ENCODE measurements around the gene DHRS4L2.
"Not testable (repeated sequence)": the region's sequence is repeated elsewhere in the genome, so short reads cannot be mapped to it uniquely, and the experiment has no call there.

DHRS4L2 gene

GRCh38 chr14:23988607-23989363, at the start of gene DHRS4L2:
DHRS4L2 (plus strand) TSS chr14:23988929; CDS start chr14:23988948, 19 bp downstream.
- peak; percentile 88 for DNase-seq (ENCODE audit: low spot score)

- no peak for DNase-seq (ENCODE audit: low spot score)
These were observed 49.0 kb upstream of the DHRS4L2 start for GRCh38 chr14:23939607-23940326.

GRCh38 chr14:23941230-23941629, 47.5 kb upstream of the DHRS4L2 start:
- DNase-seq (ENCODE audit: low spot score) = no peak

- DNase-seq (ENCODE audit: low spot score) = no peak
These were observed 47.1 kb upstream of the DHRS4L2 start for GRCh38 chr14:23941669-23942068.

GRCh38 chr14:23942587-23942986, 46.1 kb upstream of the DHRS4L2 start:
- DNase-seq (ENCODE audit: low spot score) = no peak

- not testable (repeated sequence) for DNase-seq (ENCODE audit: low spot score)
These were observed 39.7 kb upstream of the DHRS4L2 start for GRCh38 chr14:23949069-23949468.

GRCh38 chr14:23950411-23951135, 38.2 kb upstream of the DHRS4L2 start:
- DNase-seq (ENCODE audit: low spot score) = no peak

GRCh38 chr14:23951136-23951466, 37.6 kb upstream of the DHRS4L2 start:
- not testable (repeated sequence) for DNase-seq (ENCODE audit: low spot score)

GRCh38 chr14:23951590-23952201, 37.0 kb upstream of the DHRS4L2 start:
- DNase-seq (ENCODE audit: low spot score) = no peak

GRCh38 chr14:23953116-23953463, 35.6 kb upstream of the DHRS4L2 start:
- DNase-seq (ENCODE audit: low spot score) = not testable (repeated sequence)

GRCh38 chr14:23953464-23954278, 35.1 kb upstream of the DHRS4L2 start, which contains the start of gene DHRS4:
DHRS4 (plus strand) TSS chr14:23953770; CDS start chr14:23953789, 19 bp downstream.
- peak; percentile 86 for DNase-seq (ENCODE audit: low spot score)

- not testable (repeated sequence) for DNase-seq (ENCODE audit: low spot score)
These were observed 34.5 kb upstream of the DHRS4L2 start for GRCh38 chr14:23954279-23954614.

- not testable (repeated sequence) for DNase-seq (ENCODE audit: low spot score)
These were observed 33.8 kb upstream of the DHRS4L2 start for GRCh38 chr14:23954965-23955364.

GRCh38 chr14:23955811-23956210, 32.9 kb upstream of the DHRS4L2 start:
- DNase-seq (ENCODE audit: low spot score) = not testable (repeated sequence)

- DNase-seq (ENCODE audit: low spot score) = not testable (repeated sequence)
These were observed 30.7 kb upstream of the DHRS4L2 start for GRCh38 chr14:23957913-23958569.

- DNase-seq (ENCODE audit: low spot score) = not testable (repeated sequence)
These were observed 27.8 kb upstream of the DHRS4L2 start for GRCh38 chr14:23960899-23961298.

GRCh38 chr14:23961704-23962103, 27.0 kb upstream of the DHRS4L2 start:
- not testable (repeated sequence) for DNase-seq (ENCODE audit: low spot score)

- not testable (repeated sequence) for DNase-seq (ENCODE audit: low spot score)
These were observed 19.6 kb upstream of the DHRS4L2 start for GRCh38 chr14:23969130-23969480.

GRCh38 chr14:23969481-23970282, 19.0 kb upstream of the DHRS4L2 start:
- DNase-seq (ENCODE audit: low spot score) = not testable (repeated sequence)

- DNase-seq (ENCODE audit: low spot score) = not testable (repeated sequence)
These were observed 18.5 kb upstream of the DHRS4L2 start for GRCh38 chr14:23970283-23970659.
